Anterior cingulate cortex (tissue), 58 donors: ENCODE data around the gene KCNJ1.

Experiments
- DNase-seq, 58 donors: peaks; one replicate each; lab custom pipeline; 2025; lab: John Stamatoyannopoulos, UW

The KCNJ1 gene

DNA sequence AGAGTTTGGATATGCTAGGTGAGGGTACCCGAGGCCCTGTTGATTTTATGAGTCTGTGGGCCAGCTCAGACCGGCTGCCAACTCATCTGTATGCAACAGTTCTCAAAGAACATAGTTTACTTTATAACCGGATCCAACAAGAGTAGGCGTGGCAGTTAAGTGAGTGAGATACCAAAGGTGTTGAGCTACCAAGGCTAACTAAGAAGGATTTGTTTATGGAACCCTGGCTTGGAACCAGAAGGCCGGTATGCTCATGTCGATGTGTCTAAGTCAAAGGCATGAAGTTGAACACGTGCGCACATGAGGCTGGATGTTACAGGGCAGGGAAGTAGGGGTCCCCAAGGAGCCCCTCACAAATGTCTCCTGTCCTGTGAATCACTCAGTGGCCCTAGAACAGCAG lies at the start of gene KCNJ1:
Gene KCNJ1 (minus strand): TSS at position 20 of the 400 bp plus-strand sequence. CDS start 27,053 bp downstream, outside the sequence.
- no peak for DNase-seq

DNA sequence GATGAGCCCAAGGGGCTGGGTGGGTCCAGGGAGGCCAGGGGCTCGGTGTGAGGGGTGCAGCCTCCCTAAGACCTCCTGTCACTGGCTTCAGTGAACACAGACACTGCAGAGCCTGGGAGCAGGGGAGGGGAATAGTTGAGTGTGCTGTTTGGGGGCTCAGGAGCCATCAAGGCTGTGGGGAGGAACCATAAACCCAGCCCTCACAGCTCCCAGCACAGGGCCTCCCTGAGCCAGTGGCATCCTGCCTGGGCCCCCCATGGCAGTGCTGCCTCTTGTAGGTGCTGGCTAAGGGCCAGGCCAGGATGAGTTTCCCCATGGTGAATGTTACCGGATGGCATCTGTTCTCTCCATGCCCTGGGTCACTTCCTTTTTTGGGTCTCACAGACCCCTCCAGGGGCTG lies 49.6 kb upstream of the KCNJ1 start:
- DNase-seq: no peak

DNA sequence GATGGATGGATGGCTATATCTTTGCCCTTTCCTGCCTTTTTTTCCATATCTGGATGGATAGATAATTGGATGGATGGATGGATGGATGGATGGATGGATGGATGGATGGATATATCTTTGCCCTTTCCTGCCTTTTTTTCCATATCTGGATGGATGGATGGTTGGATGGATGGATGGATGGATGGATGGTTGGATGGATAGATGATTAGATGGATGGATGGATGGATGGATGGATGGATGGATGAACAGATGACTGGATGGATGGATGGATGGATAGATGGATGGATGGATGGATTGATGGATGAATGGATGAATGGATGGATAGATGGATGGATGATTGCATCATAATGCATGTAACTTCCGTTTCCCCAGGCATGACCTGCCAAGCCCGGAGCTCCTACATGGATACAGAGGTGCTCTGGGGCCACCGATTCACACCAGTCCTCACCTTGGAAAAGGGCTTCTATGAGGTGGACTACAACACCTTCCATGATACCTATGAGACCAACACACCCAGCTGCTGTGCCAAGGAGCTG lies 49.0 kb upstream of the KCNJ1 start:
- DNase-seq: no peak

DNA sequence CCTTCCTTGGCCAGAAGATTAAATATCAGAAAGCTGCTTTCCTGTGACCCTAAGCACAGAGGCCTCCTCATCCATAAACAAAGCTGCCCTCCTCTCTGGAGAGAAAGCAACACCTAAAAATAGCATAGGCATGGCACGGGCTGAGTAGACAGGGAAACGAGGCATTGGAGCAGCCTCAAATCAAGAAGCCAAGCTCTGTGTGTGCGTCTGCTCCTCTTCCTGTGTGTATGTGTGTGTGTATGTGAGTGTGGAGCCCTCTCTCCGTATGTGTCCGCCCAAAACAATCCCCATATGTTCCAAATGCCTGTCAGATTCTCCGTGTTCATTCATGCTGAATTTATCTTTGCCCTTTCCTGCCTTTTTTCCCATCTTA lies 48.0 kb upstream of the KCNJ1 start:
- no peak for DNase-seq

DNA sequence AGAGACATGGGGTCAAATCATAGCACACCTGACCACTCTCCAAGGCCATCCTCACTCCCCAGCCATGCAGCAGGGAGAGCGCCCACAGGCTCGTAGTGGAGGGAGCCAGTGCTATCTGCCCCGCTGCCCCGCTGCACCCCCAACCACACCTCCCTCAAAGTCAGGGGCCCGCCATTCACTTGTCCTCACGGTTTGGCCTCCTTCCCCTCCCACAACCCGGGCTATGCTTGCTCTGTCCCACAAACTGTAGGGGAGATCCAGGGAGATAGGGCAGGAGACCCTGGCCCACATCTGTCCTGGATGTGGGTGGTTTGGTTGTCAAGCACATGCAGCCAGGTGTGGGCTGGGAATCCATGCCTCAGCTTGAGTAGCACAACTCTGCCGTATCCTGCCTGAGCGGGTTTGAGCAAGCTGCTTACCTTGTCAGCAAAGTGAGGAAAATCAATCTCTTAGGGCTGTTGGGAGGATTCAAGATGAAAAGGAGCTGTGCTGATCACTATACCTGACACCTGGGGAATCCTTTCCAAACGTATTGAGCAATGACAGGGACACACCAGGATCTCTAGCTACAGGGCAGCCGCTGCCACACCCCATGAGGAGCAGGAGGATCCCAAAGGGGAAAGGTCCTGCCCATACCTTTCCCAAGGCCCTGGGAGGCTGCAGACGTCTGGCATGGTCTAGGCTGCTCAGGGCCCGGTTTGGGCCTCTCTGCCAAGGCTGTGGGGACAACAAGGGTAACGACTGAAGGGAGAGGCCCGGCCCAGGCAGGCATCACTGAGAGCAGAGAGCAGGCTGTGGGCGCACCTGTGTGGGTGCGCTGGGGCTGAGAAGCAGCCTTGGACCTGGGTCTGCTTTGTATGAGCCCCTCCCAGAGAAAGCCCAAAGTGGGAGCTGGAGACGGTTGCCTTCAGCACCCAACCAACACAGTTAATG lies 47.4 kb upstream of the KCNJ1 start:
- DNase-seq: no peak

DNA sequence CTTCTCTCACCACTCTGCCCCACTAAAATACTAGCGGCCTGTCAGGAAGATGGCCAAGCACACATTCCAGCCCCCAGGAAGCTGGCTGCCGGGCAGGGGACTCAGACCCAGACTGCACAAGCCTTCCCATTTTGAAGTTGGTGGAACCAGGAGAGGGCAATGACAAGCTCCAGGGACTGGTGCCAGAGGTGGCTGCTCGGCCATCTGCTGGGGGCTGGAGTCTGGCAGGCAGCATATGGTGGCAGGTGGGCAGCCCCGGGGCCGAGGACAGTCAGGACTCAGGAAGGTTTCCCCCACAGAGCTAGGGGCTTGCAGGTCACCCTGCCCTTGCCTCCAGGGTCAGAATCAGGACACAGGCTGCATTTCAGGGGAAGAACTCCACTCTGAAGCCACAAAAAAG lies 46.7 kb upstream of the KCNJ1 start:
- no peak for DNase-seq

DNA sequence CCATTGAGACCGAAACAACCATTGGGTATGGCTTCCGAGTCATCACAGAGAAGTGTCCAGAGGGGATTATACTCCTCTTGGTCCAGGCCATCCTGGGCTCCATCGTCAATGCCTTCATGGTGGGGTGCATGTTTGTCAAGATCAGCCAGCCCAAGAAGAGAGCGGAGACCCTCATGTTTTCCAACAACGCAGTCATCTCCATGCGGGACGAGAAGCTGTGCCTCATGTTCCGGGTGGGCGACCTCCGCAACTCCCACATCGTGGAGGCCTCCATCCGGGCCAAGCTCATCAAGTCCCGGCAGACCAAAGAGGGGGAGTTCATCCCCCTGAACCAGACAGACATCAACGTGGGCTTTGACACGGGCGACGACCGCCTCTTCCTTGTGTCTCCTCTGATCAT lies 44.6 kb upstream of the KCNJ1 start:
- DNase-seq: no peak

DNA sequence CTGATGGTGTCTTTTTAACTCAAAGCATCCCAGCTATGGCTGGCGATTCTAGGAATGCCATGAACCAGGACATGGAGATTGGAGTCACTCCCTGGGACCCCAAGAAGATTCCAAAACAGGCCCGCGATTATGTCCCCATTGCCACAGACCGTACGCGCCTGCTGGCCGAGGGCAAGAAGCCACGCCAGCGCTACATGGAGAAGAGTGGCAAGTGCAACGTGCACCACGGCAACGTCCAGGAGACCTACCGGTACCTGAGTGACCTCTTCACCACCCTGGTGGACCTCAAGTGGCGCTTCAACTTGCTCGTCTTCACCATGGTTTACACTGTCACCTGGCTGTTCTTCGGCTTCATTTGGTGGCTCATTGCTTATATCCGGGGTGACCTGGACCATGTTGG lies 44.1 kb upstream of the KCNJ1 start:
- DNase-seq: no peak

DNA sequence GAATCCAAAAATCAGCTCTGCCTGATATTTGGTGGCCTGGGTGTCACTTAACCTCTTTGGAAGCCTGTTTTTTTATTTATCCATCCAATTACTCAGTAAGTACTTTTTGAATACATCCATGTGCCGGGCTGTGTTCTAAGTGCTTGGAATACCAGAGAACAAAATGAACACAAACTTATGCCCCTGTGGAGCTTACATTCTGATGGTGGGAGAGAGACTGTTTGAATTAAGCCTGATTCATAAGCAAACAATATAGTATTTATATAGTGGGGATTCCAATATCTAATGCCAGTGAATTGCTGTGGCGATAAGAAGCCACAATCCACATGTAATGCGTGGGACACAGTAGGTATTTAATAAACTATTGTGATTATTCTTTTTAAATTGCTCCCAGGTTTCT lies 43.5 kb upstream of the KCNJ1 start:
- DNase-seq: no peak

DNA sequence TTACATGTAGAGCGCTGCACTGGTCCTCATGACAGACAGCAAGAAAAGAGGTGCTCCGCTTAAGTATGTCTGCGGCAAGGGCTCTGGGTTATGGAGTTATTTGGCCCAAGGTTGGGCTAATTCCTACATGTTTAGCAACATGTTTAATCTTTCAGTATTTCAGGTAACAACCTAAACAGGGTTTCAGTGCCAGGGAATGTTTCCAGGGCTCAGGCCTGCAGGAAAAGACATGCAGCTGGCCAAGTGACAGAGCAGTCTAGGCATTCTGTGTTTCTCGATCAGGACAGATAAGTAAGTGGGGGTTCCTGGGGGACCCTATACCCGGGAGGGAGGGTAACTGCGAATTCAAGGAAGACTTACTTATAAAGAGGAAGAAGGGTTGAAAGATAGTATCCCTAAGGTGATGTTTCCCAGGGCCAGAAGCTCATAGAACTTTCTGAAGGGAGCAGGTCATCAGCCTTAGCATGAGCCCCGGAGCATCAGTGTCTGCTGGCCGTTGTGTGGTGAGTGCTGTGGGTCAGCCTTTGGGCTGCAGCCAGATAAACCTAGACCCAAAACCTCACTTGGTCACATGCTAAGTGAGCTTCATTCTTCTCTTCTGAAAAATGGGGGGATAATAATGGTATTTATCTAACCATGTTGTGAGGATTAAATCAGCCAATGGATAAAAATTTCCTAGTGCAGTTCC lies 42.5 kb upstream of the KCNJ1 start:
- no peak for DNase-seq

DNA sequence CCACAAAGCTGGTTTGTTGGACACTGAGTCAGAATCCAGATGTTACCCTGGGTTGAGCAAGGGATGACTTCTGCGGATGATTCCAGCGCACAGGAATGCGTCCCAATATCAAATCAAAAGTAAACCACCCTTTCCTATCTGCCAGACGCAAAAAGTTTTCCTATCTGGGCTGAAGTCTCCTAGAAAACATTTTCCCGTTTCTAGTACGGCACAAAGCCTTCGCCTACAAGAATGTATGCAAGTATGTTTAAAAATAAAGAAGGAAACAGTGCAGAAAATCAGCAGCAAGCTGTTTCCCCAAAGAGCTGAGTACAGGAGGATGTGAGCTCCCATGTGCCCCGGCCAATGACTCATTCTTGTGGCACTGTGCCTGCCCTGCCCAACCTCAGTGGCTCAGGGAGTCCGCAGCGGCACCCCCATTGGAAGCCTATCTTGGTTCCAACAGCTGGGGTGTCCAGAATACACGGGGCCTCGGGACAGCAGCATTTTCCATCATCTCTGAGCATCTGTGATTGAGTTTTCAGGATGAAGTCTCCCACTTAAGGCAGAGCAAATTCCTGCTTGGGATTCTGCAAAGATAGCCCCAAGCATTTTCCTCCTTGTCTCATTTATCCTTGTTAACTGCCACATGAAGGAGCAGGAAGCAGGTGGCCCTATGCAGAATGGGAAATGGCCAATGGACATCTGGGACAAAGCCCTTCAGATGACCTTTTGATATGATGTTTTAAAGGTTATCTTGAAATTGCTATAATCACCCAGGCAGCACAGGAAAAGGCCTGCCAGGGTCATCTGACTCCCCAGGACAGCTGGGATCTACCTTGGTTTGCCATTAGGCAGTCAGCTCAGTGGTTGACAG lies 41.5 kb upstream of the KCNJ1 start:
- DNase-seq: peak in 29 of 58 donors; percentile 9 to 54 (median 30)

DNA sequence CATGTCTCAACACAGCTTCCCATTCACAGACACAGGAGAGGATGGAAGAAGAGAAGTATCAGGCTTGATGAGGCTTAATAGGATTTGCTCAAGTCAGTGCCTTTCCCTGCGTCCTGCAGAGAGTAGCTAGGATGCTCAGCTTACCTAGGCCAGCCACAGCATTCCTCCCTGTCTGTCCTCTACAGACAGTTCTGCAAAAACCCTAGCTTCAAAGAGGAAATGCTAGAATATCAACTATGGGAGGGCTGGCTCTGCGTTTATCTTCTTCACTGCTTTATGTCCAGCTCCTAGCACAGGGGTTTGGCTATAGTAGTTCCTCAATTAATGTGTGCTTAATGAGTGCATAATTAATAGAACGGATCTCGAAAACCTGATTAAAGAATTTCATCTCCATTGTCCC lies 40.5 kb upstream of the KCNJ1 start:
- no peak for DNase-seq

DNA sequence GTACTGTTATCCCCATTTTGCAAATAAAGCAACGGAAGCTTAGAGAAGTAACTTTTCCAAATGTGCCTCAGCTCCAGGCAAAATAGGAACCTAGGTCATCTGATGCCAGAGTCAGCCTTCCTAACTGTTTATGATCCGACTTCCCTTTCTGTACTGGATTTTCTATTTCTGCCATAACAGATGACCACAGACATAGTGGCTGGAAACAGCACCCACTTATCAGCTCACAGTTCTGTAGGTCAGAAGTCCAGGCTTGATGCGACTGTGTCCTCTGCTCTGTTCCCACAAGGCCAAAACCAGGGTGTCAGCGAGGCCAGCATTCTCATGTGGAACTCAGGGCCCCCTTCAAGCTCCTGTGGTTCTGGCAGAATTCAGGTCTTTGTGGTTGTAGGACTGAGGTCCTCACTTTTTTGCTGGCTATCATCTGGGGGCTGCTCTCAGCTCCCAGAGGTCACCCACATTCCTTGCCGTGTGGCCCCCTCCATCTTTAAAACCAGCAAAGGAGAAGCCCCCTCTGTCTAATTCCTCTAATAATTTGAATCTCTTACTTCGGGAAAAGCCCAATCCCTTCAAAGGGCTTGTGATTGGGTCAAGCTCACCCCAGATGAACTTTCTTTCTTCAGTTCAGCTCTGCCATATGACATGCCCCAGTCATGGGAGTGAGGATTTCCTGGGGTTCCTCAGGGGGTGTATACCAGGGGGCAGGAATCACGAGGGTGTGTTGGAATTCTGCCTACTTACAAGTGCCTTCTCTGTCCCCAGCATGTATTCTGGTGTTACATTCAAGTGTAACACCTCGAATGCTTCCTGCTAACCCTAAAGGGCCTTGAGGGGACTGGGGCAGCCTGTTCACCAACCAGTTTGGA lies 39.3 kb upstream of the KCNJ1 start:
- DNase-seq: peak in 2 of 58 donors; percentile 16 to 32

DNA sequence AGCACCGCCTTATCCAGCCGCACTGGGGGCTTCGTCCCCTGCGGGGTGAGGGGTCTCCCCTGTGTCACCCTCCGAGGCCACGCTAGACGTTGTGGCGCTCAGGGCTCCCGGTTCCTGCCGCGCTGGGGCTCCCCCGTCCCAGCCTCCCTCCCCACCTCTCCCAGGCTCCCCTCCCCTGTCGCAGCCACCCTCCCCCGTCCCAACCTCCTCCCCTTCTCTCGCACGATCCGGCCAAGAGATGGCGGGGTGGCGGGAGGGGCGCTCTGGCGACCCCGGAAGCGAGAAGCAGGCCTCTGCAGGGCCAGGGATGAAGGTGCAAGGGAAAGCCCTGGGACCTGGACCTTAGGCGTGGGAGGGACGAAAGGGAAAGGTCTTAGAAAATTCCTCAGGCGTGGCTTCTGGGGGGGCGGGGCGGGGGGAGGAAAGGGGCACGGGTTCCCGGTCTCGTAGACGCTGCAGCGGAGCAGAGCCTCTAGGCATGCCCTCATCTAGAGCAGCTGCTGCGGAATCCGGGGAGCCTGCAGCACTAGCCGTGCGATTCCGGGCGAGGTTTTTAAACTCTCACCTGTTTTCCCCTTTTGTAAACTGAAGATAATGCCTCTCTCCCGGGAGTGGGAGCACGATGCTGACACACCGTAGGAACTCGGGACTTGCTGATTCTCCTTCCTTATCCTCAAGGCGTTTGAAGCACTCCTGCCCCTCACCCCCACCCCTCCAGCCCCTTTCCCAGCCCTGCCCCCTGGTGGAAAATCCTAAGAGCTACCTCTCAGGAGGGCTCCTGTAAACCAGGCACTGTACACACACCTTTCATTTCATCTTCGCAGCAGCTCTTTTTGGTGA lies 38.5 kb upstream of the KCNJ1 start:
- peak in 5 of 58 donors; percentile 19 to 57 (median 31) for DNase-seq

DNA sequence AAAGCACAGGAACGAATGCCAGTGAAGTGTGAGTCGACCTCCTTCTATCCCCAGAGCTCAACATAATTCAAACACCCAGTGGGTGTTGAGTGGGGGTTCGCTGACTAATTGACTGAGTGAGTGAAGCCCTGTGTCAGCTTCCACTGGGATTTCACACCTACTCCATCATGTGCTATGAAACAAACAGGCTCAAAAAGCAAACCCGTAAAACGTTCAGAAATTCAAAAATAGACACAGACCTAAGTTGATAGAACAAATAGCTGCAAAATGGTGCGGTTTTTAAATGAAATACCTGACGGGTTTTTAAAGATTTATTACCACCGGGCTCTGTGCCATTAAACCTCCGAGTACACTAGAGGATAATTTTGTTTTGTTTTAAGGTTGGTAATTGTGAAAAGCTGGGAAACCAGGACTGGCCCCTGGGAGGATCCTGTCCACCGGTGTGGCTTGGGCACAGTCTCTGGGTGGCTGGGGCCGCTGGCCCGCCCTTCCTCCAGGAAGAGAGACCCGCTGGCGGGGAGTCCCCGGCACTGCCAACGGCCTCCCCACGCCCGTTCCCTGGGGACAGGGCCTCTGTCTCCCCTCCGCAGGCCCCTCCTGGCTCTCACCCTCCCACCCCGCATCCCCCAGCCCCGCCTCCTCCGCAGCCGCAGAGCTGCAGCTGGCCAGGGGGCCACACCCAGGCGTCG lies 37.7 kb upstream of the KCNJ1 start:
- peak in 4 of 58 donors; percentile 20 to 38 (median 24) for DNase-seq

DNA sequence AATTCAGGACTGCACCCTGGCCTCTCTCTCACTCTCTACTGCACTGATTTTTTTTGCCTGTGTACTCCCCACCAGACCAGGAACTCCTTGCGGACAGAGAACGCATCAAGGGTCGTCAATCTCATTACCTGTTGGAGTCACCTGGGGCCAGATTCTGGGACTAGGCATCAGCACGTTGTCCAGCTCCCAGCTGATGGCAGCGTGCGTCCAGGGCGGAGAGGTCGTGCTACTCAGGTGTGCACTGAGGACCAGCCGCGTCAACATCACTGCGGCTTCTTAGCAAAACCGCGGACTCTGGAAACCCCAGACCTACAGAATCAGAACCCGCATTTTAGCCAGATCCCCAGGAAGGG lies 37.2 kb upstream of the KCNJ1 start:
- peak in 1 of 58 donors; percentile 24 for DNase-seq

DNA sequence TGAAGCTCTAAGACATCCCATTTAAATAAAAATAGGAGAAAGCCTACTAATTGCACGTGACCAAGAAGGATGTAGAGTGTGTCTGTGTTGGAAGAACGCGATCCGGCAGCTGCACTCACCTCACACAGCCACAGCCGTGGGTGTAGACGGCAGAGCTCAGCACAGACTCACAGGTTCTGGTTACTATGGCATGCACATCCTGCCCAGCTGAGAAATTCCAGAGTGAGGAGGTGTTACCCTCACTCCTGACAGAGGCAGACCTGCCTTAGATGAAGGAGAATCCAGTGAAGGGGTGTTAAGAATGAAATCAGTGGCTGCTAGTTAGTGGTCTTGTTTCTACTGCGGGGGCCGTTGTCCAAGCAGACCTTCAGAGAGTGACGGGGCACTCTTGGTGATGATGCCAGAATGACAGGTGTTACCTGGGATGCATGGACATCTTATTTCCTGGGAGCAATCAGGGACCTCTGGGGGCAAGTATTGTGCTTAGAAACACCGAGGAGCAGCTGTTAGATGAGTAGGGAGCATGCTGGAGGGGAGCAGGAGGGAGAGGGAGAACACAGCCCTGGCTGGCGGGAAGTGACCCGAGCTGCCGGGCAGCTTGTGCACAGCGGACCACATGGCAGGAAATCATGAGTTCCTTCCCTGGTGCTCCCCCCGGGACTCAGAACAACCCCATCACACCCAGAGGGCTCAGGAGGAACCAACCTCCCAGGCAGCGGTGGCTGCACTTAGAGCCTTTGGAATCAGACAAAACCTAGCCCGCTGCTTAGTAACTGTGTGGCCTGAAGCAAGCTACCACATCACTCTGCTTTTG lies 36.4 kb upstream of the KCNJ1 start:
- DNase-seq: peak in 23 of 58 donors; percentile 18 to 51 (median 30)
